Mesenchymal stem cell (in vitro differentiated cells and primary cell): ENCODE data around the gene LRRC41.

Experiments used
- DNase-seq: peaks from one replicate; pipeline ENCODE4 v3.0.0-alpha.2; 2013
- H2AFZ ChIP-seq: one replicate; pipeline ENCODE4 v1.6.1; 2013; ENCODE audit warnings: low read depth, mild to moderate bottlenecking, control low read depth, inconsistent platforms, low read length, moderate library complexity
- H2AK5ac ChIP-seq: 2 replicates; pipeline ENCODE4 v1.6.1; 2013; ENCODE audit warnings: low read length, moderate library complexity, mild to moderate bottlenecking, inconsistent platforms; ENCODE audit not compliant: severe bottlenecking
- H2BK120ac ChIP-seq: one replicate; pipeline ENCODE4 v1.6.1; 2013; ENCODE audit warnings: low read depth, mild to moderate bottlenecking, inconsistent platforms, low read length, moderate library complexity
- H2BK12ac ChIP-seq, 2 experiments: one replicate each; pipeline ENCODE4 v1.6.1; 2013; ENCODE audit warnings: inconsistent platforms in 2 of 2, low read length in 2 of 2, mild to moderate bottlenecking in 2 of 2, moderate library complexity in 2 of 2, control low read depth in 1 of 2
- H2BK15ac ChIP-seq: one replicate; pipeline ENCODE4 v1.6.1; 2013; ENCODE audit warnings: mild to moderate bottlenecking, low read depth, inconsistent platforms; ENCODE audit not compliant: poor library complexity, severe bottlenecking
- H2BK5ac ChIP-seq: 2 replicates; pipeline ENCODE4 v1.6.1; 2013; ENCODE audit warnings: low read depth, mild to moderate bottlenecking, low read length, control low read depth, inconsistent platforms; ENCODE audit not compliant: poor library complexity, severe bottlenecking
- H3K14ac ChIP-seq, 2 experiments: one replicate each; pipeline ENCODE4 v1.6.1; 2013; ENCODE audit warnings: inconsistent platforms in 2 of 2, low read length in 2 of 2, control low read depth in 1 of 2, mild to moderate bottlenecking in 1 of 2, moderate library complexity in 1 of 2
- H3K18ac ChIP-seq, 2 experiments: one replicate each; pipeline ENCODE4 v1.6.1; 2013; ENCODE audit warnings: inconsistent platforms in 2 of 2, low read length in 2 of 2, control low read depth in 1 of 2, low read depth in 1 of 2, mild to moderate bottlenecking in 1 of 2
- H3K23ac ChIP-seq, 2 experiments: one replicate each; pipeline ENCODE4 v1.6.1; 2013; ENCODE audit warnings: inconsistent platforms in 2 of 2, low read length in 2 of 2, mild to moderate bottlenecking in 2 of 2, moderate library complexity in 2 of 2, control low read depth in 1 of 2
- H3K27ac ChIP-seq: 2 replicates; pipeline ENCODE4 v1.5.1; 2013; ENCODE audit warnings: mild to moderate bottlenecking, moderate library complexity, low read length, control low read depth, inconsistent platforms; ENCODE audit not compliant: poor library complexity, severe bottlenecking
- H3K27me3 ChIP-seq, 2 experiments: 2 replicates each; pipeline versions ENCODE4 v1.6.1 to v1.7.0; 2013; ENCODE audit warnings: low read length in 2 of 2, mild to moderate bottlenecking in 2 of 2, moderate library complexity in 2 of 2, control low read depth in 1 of 2, inconsistent platforms in 1 of 2; ENCODE audit not compliant: control insufficient read depth in 1 of 2, insufficient read depth in 1 of 2
- H3K36me3 ChIP-seq, 2 experiments: 2 replicates each; pipeline versions ENCODE4 v1.6.1 to v1.7.0; 2013; ENCODE audit warnings: low read length in 2 of 2, control low read depth in 1 of 2, inconsistent platforms in 1 of 2, low read depth in 1 of 2, mild to moderate bottlenecking in 1 of 2; ENCODE audit not compliant: insufficient read depth in 2 of 2, control insufficient read depth in 1 of 2
- H3K4ac ChIP-seq, 2 experiments: one replicate each; pipeline ENCODE4 v1.6.1; 2013; ENCODE audit warnings: inconsistent platforms in 2 of 2, low read length in 2 of 2, mild to moderate bottlenecking in 2 of 2, moderate library complexity in 2 of 2, control low read depth in 1 of 2, low read depth in 1 of 2
- H3K4me1 ChIP-seq: 2 replicates; pipeline ENCODE4 v1.6.1; 2013; ENCODE audit warnings: low read depth, low read length, control low read depth; ENCODE audit not compliant: control insufficient read depth, insufficient read depth
- H3K4me2 ChIP-seq: 2 replicates; pipeline ENCODE4 v1.6.1; 2013; ENCODE audit warnings: low read length, mild to moderate bottlenecking, inconsistent platforms; ENCODE audit not compliant: poor library complexity, severe bottlenecking
- H3K4me3 ChIP-seq, 2 experiments: 2 replicates each; pipeline versions ENCODE4 v1.5.1 to v1.7.0; 2013; ENCODE audit warnings: low read length in 2 of 2, mild to moderate bottlenecking in 2 of 2, control low read depth in 1 of 2, low read depth in 1 of 2; ENCODE audit not compliant: insufficient read depth in 1 of 2
- H3K79me1 ChIP-seq: replicated peaks from 2 replicates; pipeline ENCODE4 v1.6.1; 2013; ENCODE audit warnings: mild to moderate bottlenecking, control low read depth, low read length, inconsistent platforms; ENCODE audit not compliant: poor library complexity, severe bottlenecking
- H3K9ac ChIP-seq: 2 replicates; pipeline ENCODE4 v1.7.0; 2013; ENCODE audit warnings: mild to moderate bottlenecking, low read length, moderate library complexity
- H3K9me3 ChIP-seq: 2 replicates; pipeline ENCODE4 v1.7.0; 2013; ENCODE audit warnings: mild to moderate bottlenecking, low read length; ENCODE audit not compliant: control insufficient read depth
- H4K8ac ChIP-seq: one replicate; pipeline ENCODE4 v1.6.1; 2013; ENCODE audit warnings: inconsistent platforms, mild to moderate bottlenecking, low read length, moderate library complexity
- H4K91ac ChIP-seq: one replicate; pipeline ENCODE4 v1.6.1; 2013; ENCODE audit warnings: mild to moderate bottlenecking, low read length, inconsistent platforms
- WGBS: methylation state at CpG from one replicate; pipeline ENCODE4 v1.1.7; 2013; ENCODE audit warnings: mixed read lengths; 5-methylcytosine and 5-hydroxymethylcytosine counted together

Gene LRRC41

GRCh38 chr1:46343705-46344104 is 40.3 kb upstream of the LRRC41 start:
- Histone ChIP-seq H3K9ac (peak overlapping the region; percentile 11), H3K79me1 (peaks cover 33% of the 10 kb centered on the region), H3K23ac (no peak overlapping the region), H3K27ac (no peak overlapping the region), H4K8ac (no peak overlapping the region), H3K4me2 (no peak overlapping the region), H3K27me3 (no peaks in the 10 kb centered on the region), H3K14ac (no peak overlapping the region), H3K4me1 (peaks cover 15% of the 10 kb centered on the region), H3K36me3 (peaks cover 43 to 48% of the 10 kb centered on the region in 2 experiments), H2AK5ac (no peak overlapping the region), H2BK12ac (no peak overlapping the region), H2BK15ac (peak overlapping the region; percentile 65), H3K4ac (no peak overlapping the region), H2BK5ac (no peak overlapping the region), H3K4me3 (no peak overlapping the region), H3K9me3 (no peaks in the 10 kb centered on the region), H2BK120ac (no peak overlapping the region), H3K18ac (no peak overlapping the region), H2AFZ (no peak overlapping the region), H4K91ac (no peak overlapping the region)
- DNase-seq, result no peak
- WGBS, result 99% methylated on average over 4 of the region's 4 CpGs

- no peak overlapping the region for H3K14ac ChIP-seq
- H2BK12ac ChIP-seq, result no peak overlapping the region
- H3K4me2 ChIP-seq, result no peak overlapping the region
- H4K91ac ChIP-seq, result no peak overlapping the region
- H2BK5ac ChIP-seq, result no peak overlapping the region
- H2AK5ac ChIP-seq, result no peak overlapping the region
- H3K18ac ChIP-seq, result no peak overlapping the region
- 100% methylated on average over 4 of the region's 4 CpGs for WGBS
- peaks cover 43 to 48% of the 10 kb centered on the region in 2 experiments for H3K36me3 ChIP-seq
- no peaks in the 10 kb centered on the region for H3K27me3 ChIP-seq
- H4K8ac ChIP-seq, result no peak overlapping the region
- no peak overlapping the region for H3K23ac ChIP-seq
- H3K9me3 ChIP-seq, result no peaks in the 10 kb centered on the region
- H3K27ac ChIP-seq, result no peak overlapping the region
- no peak overlapping the region for H3K4ac ChIP-seq
- H2AFZ ChIP-seq, result no peak overlapping the region
- H2BK15ac ChIP-seq, result no peak overlapping the region
- no peak overlapping the region for H2BK120ac ChIP-seq
- H3K4me1 ChIP-seq, result peaks cover 15% of the 10 kb centered on the region
- H3K9ac ChIP-seq, result peak overlapping the region; percentile 11
- no peak for DNase-seq
- H3K4me3 ChIP-seq, result no peak overlapping the region
- H3K79me1 ChIP-seq, result peaks cover 33% of the 10 kb centered on the region
These were observed 39.9 kb upstream of the LRRC41 start for GRCh38 chr1:46343351-46343695.

GRCh38 chr1:46342677-46343350 is 39.4 kb upstream of the LRRC41 start:
- H3K27me3 ChIP-seq, result no peaks in the 10 kb centered on the region
- H3K36me3 ChIP-seq, result peaks cover 41 to 48% of the 10 kb centered on the region in 2 experiments
- H2BK12ac ChIP-seq, result no peak overlapping the region
- peak overlapping the region; percentile 56 for H2AK5ac ChIP-seq
- H3K4me3 ChIP-seq, result no peak overlapping the region
- H4K8ac ChIP-seq, result no peak overlapping the region
- no peak overlapping the region for H3K4me2 ChIP-seq
- DNase-seq, result no peak
- no peak overlapping the region for H2BK120ac ChIP-seq
- WGBS, result 72% methylated on average over 8 of the region's 8 CpGs
- H3K9me3 ChIP-seq, result no peaks in the 10 kb centered on the region
- H4K91ac ChIP-seq, result no peak overlapping the region
- no peak overlapping the region for H2BK15ac ChIP-seq
- H2AFZ ChIP-seq, result no peak overlapping the region
- peak overlapping the region; percentile 22 for H3K9ac ChIP-seq
- H3K4me1 ChIP-seq, result peaks cover 15% of the 10 kb centered on the region
- no peak overlapping the region for H3K27ac ChIP-seq
- no peak overlapping the region for H2BK5ac ChIP-seq
- no peak overlapping the region for H3K4ac ChIP-seq
- no peak overlapping the region for H3K14ac ChIP-seq
- H3K79me1 ChIP-seq, result peaks cover 33% of the 10 kb centered on the region
- no peak overlapping the region for H3K23ac ChIP-seq
- no peak overlapping the region for H3K18ac ChIP-seq

- H2AK5ac ChIP-seq, result peak overlapping the region; percentile 56
- H3K4me2 ChIP-seq, result no peak overlapping the region
- H3K9me3 ChIP-seq, result no peaks in the 10 kb centered on the region
- WGBS, result 97% methylated on average over 6 of the region's 6 CpGs
- H2AFZ ChIP-seq, result no peak overlapping the region
- H3K27ac ChIP-seq, result no peak overlapping the region
- peak; percentile 78 for DNase-seq
- H3K27me3 ChIP-seq, result no peaks in the 10 kb centered on the region
- H4K8ac ChIP-seq, result no peak overlapping the region
- peaks cover 15% of the 10 kb centered on the region for H3K4me1 ChIP-seq
- no peak overlapping the region for H3K14ac ChIP-seq
- no peak overlapping the region for H2BK120ac ChIP-seq
- no peak overlapping the region for H2BK5ac ChIP-seq
- no peak overlapping the region for H3K4ac ChIP-seq
- no peak overlapping the region for H3K18ac ChIP-seq
- no peak overlapping the region for H4K91ac ChIP-seq
- H3K23ac ChIP-seq, result no peak overlapping the region
- no peak overlapping the region for H2BK15ac ChIP-seq
- H3K36me3 ChIP-seq, result peaks cover 40 to 43% of the 10 kb centered on the region in 2 experiments
- peak overlapping the region; percentile 99 for H3K9ac ChIP-seq
- peaks cover 33% of the 10 kb centered on the region for H3K79me1 ChIP-seq
- no peak overlapping the region for H2BK12ac ChIP-seq
- H3K4me3 ChIP-seq, result peak overlapping the region in 1 of 2 experiments; percentile 96
These were observed 38.8 kb upstream of the LRRC41 start for GRCh38 chr1:46342084-46342656.
